WTC11 (cell line): Measurements from ENCODE around the gene BTBD9. TPM values are rescaled to one million over a fixed set of nuclear protein-coding genes. Genes with fewer than 3 reads are reported as not detected.

Experiments used
- ATAC-seq: fragments of 200-7000 bp; cut with Tn5 transposase; 2 replicates; pipeline ENCODE4 v1.10.0; 2021; ENCODE audit warnings: mild to moderate bottlenecking, moderate library complexity
- CTCF ChIA-PET: fragments of 300-600 bp; sonication (Branson Sonifier 250); formaldehyde crosslinking; loops from one replicate; lab custom pipeline; 2021; ENCODE audit warnings: antibody characterized with exemption; lab: Charles Lee
- POLR2A ChIA-PET: fragments of 350-600 bp; sonication (Branson Sonifier 250); formaldehyde crosslinking; loops from one replicate; lab custom pipeline; 2021; ENCODE audit warnings: antibody characterized with exemption; lab: Charles Lee
- DNase-seq: peaks from one replicate; pipeline ENCODE4 v3.0.0; 2021; ENCODE audit warnings: low spot score
- H3K27ac Mint-ChIP-seq: 2 replicates; pipeline ENCODE4 v1.8.0; 2021; ENCODE audit warnings: mixed read lengths
- H3K27me3 Mint-ChIP-seq: 2 replicates; pipeline ENCODE4 v1.8.0; 2021; ENCODE audit warnings: low read depth, mild to moderate bottlenecking, moderate library complexity, mixed read lengths
- H3K36me3 Mint-ChIP-seq: 2 replicates; pipeline ENCODE4 v1.8.0; 2021; ENCODE audit warnings: mixed read lengths
- H3K4me1 Mint-ChIP-seq: 2 replicates; pipeline ENCODE4 v1.8.0; 2022; ENCODE audit warnings: mixed read lengths
- H3K4me3 Mint-ChIP-seq: 2 replicates; pipeline ENCODE4 v1.8.0; 2021; ENCODE audit warnings: mild to moderate bottlenecking, moderate library complexity, mixed read lengths
- H3K9me3 Mint-ChIP-seq: 2 replicates; pipeline ENCODE4 v1.8.0; 2021; ENCODE audit warnings: mixed read lengths
- CBFB ChIP-seq: sonication (generic); formaldehyde crosslinking; IDR thresholded peaks from 2 replicates; pipeline ENCODE4 v1.8.1; 2022; ENCODE audit warnings: mild to moderate bottlenecking, low read depth, missing genetic modification reagents
- EMX1 ChIP-seq: fragments of 250-450 bp; sonication (Bioruptor Pico); IDR thresholded peaks from 2 replicates; pipeline ENCODE4 v1.8.0; 2021; ENCODE audit warnings: mild to moderate bottlenecking
- ESRRA ChIP-seq: sonication (generic); formaldehyde crosslinking; IDR thresholded peaks from 2 replicates; pipeline ENCODE4 v1.8.1; 2022; ENCODE audit warnings: mild to moderate bottlenecking, missing genetic modification reagents, borderline replicate concordance
- IRF2 ChIP-seq: sonication (generic); formaldehyde crosslinking; IDR thresholded peaks from 2 replicates; pipeline ENCODE4 v1.8.0; 2022; ENCODE audit warnings: low read depth, missing genetic modification reagents, borderline replicate concordance
- NFE2L1 ChIP-seq: sonication (generic); formaldehyde crosslinking; IDR thresholded peaks from 2 replicates; pipeline ENCODE4 v1.8.1; 2023; ENCODE audit warnings: missing genetic modification reagents
- NFYB ChIP-seq: sonication (generic); formaldehyde crosslinking; conservative IDR thresholded peaks from 2 replicates; pipeline ENCODE4 v1.8.0; 2022; ENCODE audit warnings: low read depth, missing genetic modification reagents
- RELA ChIP-seq: sonication (generic); formaldehyde crosslinking; IDR thresholded peaks from 2 replicates; pipeline ENCODE4 v1.8.1; 2022; ENCODE audit warnings: missing genetic modification reagents, mild to moderate bottlenecking, borderline replicate concordance
- SMAD4 ChIP-seq: sonication (generic); formaldehyde crosslinking; IDR thresholded peaks from 2 replicates; pipeline ENCODE4 v1.8.0; 2022; ENCODE audit warnings: mild to moderate bottlenecking, missing genetic modification reagents
- SOX15 ChIP-seq: fragments of 250-450 bp; sonication (Bioruptor Pico); IDR thresholded peaks from 2 replicates; pipeline ENCODE4 v1.9.0; 2021; ENCODE audit warnings: mild to moderate bottlenecking
- TCF7 ChIP-seq: sonication (generic); formaldehyde crosslinking; IDR thresholded peaks from 2 replicates; pipeline ENCODE4 v1.8.0; 2022; ENCODE audit warnings: mild to moderate bottlenecking, low read depth, missing genetic modification reagents, moderate library complexity
- ZNF138 ChIP-seq: sonication (generic); formaldehyde crosslinking; conservative IDR thresholded peaks from 2 replicates; pipeline ENCODE4 v1.8.1; 2022; ENCODE audit warnings: mild to moderate bottlenecking, moderate library complexity, missing genetic modification reagents
- ZNF219 ChIP-seq: sonication (generic); formaldehyde crosslinking; IDR thresholded peaks from 2 replicates; pipeline ENCODE4 v1.8.0; 2023; ENCODE audit warnings: missing genetic modification reagents, mild to moderate bottlenecking, borderline replicate concordance
- ZNF396 ChIP-seq: fragments of 250-450 bp; sonication (Bioruptor Pico); IDR thresholded peaks from 2 replicates; pipeline ENCODE4 v1.8.0; 2021; ENCODE audit warnings: mild to moderate bottlenecking, moderate library complexity, borderline replicate concordance
- ZNF671 ChIP-seq: fragments of 250-450 bp; sonication (Bioruptor Pico); IDR thresholded peaks from 2 replicates; pipeline ENCODE4 v1.8.0; 2021; ENCODE audit warnings: mild to moderate bottlenecking
- total RNA-seq: library from RNA; stranded (reverse); gene quantifications from 3 replicates; pipeline ENCODE4 v1.2.3, GENCODE V29; 2021
- TF ChIP-seq, protein P1 (sequence below): sonication (generic); formaldehyde crosslinking; IDR thresholded peaks from 2 replicates; pipeline ENCODE4 v1.8.0; 2022; ENCODE audit warnings: mild to moderate bottlenecking, missing genetic modification reagents
- TF ChIP-seq, protein P2 (sequence below): sonication (generic); formaldehyde crosslinking; IDR thresholded peaks from 2 replicates; pipeline ENCODE4 v1.8.0; 2023; ENCODE audit warnings: mild to moderate bottlenecking, missing genetic modification reagents
- TF ChIP-seq, protein P3 (sequence below): sonication (generic); formaldehyde crosslinking; IDR thresholded peaks from 2 replicates; pipeline ENCODE4 v1.8.0; 2022; ENCODE audit warnings: mild to moderate bottlenecking, missing genetic modification reagents
- TF ChIP-seq, protein P4 (sequence below): sonication (generic); formaldehyde crosslinking; IDR thresholded peaks from 2 replicates; pipeline ENCODE4 v1.8.1; 2023; ENCODE audit warnings: mild to moderate bottlenecking, moderate library complexity, missing genetic modification reagents
- TF ChIP-seq, protein P5 (sequence below): fragments of 250-450 bp; sonication (Bioruptor Pico); IDR thresholded peaks from 2 replicates; pipeline ENCODE4 v1.9.0; 2021; ENCODE audit warnings: mild to moderate bottlenecking
- TF ChIP-seq, protein P6 (sequence below): sonication (generic); formaldehyde crosslinking; IDR thresholded peaks from 2 replicates; pipeline ENCODE4 v1.8.1; 2023; ENCODE audit warnings: mild to moderate bottlenecking, missing genetic modification reagents, moderate library complexity
- TF ChIP-seq, protein P7 (sequence below): fragments of 250-450 bp; sonication (Bioruptor Pico); IDR thresholded peaks from 2 replicates; pipeline ENCODE4 v2.1.2; 2022; ENCODE audit warnings: mild to moderate bottlenecking, moderate library complexity

BTBD9 gene
- total RNA-seq, 1 experiment from 2014 or later = 4.2 TPM

DNA sequence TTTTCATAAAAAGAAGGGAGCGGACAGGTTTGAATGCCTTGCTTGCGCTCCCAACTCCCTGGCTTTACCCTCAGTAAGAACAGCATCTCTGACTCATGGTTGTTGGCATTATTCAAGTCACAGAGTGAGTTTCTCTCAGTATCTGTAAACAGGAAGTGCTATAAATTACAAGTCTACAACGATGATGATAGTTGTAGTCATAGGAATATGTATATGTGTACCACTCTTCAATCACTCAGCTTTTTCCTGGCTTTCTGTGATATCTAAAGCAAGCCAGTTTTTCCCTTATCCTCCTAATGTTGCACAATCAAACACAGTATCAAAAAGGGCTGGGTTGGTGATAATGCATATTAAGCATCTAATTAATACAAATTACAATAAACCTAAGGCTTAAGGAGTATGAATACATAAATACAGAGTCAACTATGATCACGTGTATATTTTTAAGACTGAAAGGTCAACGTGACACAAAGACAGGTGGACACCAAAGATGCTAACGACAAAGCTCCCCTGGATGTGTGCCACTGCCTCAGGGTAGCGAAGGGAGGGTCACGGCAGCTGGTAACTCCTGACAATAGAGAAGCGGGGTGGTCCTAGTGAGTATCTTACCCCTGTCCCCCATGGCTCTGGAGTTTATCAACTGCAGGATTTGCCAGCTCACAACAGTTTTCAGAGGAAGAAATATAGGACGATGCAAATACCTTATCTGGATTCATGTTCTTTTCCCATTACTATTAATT lies 202.8 kb downstream of the BTBD9 start:
- Mint-ChIP-seq H3K9me3 (peaks cover 9% of the 10 kb centered on the region), H3K27ac (no peak overlapping the region), H3K4me1 (peaks cover 26% of the 10 kb centered on the region), H3K4me3 (no peak overlapping the region), H3K27me3 (no peaks in the 10 kb centered on the region), H3K36me3 (peaks cover 7% of the 10 kb centered on the region)
- ATAC-seq = no peak
- ChIA-PET CTCF (no interaction called here), POLR2A (no interaction called here)
- TF ChIP-seq ESRRA (CRISPR knock-in tag) (no peak), TCF7 (CRISPR knock-in tag) (no peak)
- no peak for DNase-seq

DNA sequence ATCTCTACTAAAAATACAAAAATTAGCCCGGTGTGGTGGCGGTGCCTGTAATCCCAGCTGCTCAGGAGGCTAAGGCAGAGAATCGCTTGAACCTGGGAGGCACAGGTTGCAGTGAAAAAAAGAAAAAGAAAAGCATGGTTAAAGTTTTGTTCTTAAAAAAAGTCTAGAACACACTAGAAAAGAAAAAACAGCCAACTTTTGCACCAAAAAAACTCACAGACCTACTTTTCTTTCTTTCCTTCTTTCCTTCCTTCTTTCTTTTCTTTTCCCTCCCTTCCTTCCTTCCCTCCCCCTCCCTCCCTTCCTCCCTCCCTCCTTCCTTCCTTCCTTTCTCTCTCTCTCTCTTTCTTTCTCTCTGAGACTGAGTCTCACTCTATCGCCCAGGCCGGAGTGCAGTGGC lies 204.4 kb downstream of the BTBD9 start:
- peaks cover 7% of the 10 kb centered on the region for H3K36me3 Mint-ChIP-seq
- H3K9me3 Mint-ChIP-seq = peaks cover 20% of the 10 kb centered on the region
- no peaks in the 10 kb centered on the region for H3K27me3 Mint-ChIP-seq
- H3K4me3 Mint-ChIP-seq = no peak overlapping the region
- ChIA-PET POLR2A (no interaction called here), CTCF (no interaction called here)
- DNase-seq (no peak), ATAC-seq (no peak)
- H3K27ac Mint-ChIP-seq = no peak overlapping the region
- TF ChIP-seq NFE2L1 (CRISPR knock-in tag) = no peak
- TF ChIP-seq, protein P1, sequence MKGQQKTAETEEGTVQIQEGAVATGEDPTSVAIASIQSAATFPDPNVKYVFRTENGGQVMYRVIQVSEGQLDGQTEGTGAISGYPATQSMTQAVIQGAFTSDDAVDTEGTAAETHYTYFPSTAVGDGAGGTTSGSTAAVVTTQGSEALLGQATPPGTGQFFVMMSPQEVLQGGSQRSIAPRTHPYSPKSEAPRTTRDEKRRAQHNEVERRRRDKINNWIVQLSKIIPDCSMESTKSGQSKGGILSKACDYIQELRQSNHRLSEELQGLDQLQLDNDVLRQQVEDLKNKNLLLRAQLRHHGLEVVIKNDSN (CRISPR knock-in tag) = no peak
- TF ChIP-seq SMAD4 (CRISPR knock-in tag) = no peak
- TF ChIP-seq, protein P2, sequence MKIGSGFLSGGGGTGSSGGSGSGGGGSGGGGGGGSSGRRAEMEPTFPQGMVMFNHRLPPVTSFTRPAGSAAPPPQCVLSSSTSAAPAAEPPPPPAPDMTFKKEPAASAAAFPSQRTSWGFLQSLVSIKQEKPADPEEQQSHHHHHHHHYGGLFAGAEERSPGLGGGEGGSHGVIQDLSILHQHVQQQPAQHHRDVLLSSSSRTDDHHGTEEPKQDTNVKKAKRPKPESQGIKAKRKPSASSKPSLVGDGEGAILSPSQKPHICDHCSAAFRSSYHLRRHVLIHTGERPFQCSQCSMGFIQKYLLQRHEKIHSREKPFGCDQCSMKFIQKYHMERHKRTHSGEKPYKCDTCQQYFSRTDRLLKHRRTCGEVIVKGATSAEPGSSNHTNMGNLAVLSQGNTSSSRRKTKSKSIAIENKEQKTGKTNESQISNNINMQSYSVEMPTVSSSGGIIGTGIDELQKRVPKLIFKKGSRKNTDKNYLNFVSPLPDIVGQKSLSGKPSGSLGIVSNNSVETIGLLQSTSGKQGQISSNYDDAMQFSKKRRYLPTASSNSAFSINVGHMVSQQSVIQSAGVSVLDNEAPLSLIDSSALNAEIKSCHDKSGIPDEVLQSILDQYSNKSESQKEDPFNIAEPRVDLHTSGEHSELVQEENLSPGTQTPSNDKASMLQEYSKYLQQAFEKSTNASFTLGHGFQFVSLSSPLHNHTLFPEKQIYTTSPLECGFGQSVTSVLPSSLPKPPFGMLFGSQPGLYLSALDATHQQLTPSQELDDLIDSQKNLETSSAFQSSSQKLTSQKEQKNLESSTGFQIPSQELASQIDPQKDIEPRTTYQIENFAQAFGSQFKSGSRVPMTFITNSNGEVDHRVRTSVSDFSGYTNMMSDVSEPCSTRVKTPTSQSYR (CRISPR knock-in tag) = no peak
- TF ChIP-seq, protein P3, sequence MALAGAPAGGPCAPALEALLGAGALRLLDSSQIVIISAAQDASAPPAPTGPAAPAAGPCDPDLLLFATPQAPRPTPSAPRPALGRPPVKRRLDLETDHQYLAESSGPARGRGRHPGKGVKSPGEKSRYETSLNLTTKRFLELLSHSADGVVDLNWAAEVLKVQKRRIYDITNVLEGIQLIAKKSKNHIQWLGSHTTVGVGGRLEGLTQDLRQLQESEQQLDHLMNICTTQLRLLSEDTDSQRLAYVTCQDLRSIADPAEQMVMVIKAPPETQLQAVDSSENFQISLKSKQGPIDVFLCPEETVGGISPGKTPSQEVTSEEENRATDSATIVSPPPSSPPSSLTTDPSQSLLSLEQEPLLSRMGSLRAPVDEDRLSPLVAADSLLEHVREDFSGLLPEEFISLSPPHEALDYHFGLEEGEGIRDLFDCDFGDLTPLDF = no peak
- TF ChIP-seq ZNF396 (CRISPR knock-in tag) = no peak
- no peak for TF ChIP-seq EMX1 (CRISPR knock-in tag)
- no peak for TF ChIP-seq CBFB (CRISPR knock-in tag)
- TF ChIP-seq RELA (CRISPR knock-in tag) = no peak
- no peak for TF ChIP-seq ZNF671 (CRISPR knock-in tag)
- no peak for TF ChIP-seq ESRRA (CRISPR knock-in tag)
- no peak for TF ChIP-seq ZNF138 (CRISPR knock-in tag)
- TF ChIP-seq, protein P4, sequence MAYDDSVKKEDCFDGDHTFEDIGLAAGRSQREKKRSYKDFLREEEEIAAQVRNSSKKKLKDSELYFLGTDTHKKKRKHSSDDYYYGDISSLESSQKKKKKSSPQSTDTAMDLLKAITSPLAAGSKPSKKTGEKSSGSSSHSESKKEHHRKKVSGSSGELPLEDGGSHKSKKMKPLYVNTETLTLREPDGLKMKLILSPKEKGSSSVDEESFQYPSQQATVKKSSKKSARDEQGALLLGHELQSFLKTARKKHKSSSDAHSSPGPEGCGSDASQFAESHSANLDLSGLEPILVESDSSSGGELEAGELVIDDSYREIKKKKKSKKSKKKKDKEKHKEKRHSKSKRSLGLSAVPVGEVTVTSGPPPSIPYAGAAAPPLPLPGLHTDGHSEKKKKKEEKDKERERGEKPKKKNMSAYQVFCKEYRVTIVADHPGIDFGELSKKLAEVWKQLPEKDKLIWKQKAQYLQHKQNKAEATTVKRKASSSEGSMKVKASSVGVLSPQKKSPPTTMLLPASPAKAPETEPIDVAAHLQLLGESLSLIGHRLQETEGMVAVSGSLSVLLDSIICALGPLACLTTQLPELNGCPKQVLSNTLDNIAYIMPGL (CRISPR knock-in tag) = no peak
- TF ChIP-seq, protein P5, sequence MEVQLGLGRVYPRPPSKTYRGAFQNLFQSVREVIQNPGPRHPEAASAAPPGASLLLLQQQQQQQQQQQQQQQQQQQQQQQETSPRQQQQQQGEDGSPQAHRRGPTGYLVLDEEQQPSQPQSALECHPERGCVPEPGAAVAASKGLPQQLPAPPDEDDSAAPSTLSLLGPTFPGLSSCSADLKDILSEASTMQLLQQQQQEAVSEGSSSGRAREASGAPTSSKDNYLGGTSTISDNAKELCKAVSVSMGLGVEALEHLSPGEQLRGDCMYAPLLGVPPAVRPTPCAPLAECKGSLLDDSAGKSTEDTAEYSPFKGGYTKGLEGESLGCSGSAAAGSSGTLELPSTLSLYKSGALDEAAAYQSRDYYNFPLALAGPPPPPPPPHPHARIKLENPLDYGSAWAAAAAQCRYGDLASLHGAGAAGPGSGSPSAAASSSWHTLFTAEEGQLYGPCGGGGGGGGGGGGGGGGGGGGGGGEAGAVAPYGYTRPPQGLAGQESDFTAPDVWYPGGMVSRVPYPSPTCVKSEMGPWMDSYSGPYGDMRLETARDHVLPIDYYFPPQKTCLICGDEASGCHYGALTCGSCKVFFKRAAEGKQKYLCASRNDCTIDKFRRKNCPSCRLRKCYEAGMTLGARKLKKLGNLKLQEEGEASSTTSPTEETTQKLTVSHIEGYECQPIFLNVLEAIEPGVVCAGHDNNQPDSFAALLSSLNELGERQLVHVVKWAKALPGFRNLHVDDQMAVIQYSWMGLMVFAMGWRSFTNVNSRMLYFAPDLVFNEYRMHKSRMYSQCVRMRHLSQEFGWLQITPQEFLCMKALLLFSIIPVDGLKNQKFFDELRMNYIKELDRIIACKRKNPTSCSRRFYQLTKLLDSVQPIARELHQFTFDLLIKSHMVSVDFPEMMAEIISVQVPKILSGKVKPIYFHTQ (CRISPR knock-in tag) = no peak
- TF ChIP-seq SOX15 (CRISPR knock-in tag) = no peak
- TF ChIP-seq, protein P6, sequence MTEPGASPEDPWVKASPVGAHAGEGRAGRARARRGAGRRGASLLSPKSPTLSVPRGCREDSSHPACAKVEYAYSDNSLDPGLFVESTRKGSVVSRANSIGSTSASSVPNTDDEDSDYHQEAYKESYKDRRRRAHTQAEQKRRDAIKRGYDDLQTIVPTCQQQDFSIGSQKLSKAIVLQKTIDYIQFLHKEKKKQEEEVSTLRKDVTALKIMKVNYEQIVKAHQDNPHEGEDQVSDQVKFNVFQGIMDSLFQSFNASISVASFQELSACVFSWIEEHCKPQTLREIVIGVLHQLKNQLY (CRISPR knock-in tag) = no peak
- no peak for TF ChIP-seq ZNF219 (CRISPR knock-in tag)
- TF ChIP-seq, protein P7, sequence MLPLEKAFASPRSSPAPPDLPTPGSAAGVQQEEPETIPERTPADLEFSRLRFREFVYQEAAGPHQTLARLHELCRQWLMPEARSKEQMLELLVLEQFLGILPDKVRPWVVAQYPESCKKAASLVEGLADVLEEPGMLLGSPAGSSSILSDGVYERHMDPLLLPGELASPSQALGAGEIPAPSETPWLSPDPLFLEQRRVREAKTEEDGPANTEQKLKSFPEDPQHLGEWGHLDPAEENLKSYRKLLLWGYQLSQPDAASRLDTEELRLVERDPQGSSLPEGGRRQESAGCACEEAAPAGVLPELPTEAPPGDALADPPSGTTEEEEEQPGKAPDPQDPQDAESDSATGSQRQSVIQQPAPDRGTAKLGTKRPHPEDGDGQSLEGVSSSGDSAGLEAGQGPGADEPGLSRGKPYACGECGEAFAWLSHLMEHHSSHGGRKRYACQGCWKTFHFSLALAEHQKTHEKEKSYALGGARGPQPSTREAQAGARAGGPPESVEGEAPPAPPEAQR (CRISPR knock-in tag) = no peak
- no peak for TF ChIP-seq IRF2 (CRISPR knock-in tag)
- TF ChIP-seq NFYB (CRISPR knock-in tag) = no peak
- H3K4me1 Mint-ChIP-seq = peaks cover 29% of the 10 kb centered on the region
